ENCODE measurements around the gene SLC11A2.

DNA sequence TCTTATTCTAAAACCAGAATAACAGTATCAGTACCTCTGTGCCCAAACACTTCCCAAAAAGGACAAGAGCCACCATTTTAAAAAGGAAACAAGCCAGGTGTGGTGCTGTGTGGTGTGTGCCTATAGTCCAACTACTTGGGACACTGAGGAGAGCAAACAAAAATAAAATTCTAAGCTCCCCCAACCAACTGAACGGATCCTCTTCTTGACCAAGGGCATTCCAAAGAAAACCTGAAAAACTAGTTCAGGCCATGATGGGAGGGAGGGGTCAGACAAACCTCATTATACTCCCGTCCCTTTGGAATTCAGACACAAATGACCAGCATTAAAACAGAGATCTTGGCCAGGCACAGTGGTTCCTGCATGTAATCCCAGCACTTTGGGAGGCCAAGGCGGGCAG, 20.5 kb downstream of the SLC11A2 start:
- TF ChIP-seq, protein P1, sequence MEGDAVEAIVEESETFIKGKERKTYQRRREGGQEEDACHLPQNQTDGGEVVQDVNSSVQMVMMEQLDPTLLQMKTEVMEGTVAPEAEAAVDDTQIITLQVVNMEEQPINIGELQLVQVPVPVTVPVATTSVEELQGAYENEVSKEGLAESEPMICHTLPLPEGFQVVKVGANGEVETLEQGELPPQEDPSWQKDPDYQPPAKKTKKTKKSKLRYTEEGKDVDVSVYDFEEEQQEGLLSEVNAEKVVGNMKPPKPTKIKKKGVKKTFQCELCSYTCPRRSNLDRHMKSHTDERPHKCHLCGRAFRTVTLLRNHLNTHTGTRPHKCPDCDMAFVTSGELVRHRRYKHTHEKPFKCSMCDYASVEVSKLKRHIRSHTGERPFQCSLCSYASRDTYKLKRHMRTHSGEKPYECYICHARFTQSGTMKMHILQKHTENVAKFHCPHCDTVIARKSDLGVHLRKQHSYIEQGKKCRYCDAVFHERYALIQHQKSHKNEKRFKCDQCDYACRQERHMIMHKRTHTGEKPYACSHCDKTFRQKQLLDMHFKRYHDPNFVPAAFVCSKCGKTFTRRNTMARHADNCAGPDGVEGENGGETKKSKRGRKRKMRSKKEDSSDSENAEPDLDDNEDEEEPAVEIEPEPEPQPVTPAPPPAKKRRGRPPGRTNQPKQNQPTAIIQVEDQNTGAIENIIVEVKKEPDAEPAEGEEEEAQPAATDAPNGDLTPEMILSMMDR (IDR thresholded peaks at IDR 0.05; ENCODE audit: low read depth, low read length) = no peak
- no peak for TF ChIP-seq EZH2phosphoT487 (IDR thresholded peaks at IDR 0.05; ENCODE audit: low read depth)

Measured in OCI-LY3 (cell line).